ENCODE measurements around the gene KAT6B.

KAT6B gene

DNA sequence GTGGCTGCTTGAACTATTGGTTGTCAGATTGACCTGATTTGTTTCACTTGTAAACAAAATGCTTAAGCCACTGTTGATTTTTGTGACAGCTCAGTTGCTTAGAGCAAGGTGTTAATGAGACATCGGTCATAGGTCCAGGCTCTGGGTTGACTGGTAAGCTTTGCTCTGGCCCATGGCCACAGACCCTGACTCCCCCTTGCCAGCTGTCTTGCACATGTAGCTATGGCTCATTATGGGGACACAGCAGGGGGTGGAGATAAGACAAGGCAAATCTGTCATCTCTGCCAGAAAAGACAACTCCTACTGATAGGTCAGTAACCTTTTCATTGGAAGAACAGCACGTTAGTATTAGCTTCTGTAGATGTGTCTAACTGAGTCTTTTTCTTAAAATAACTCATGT, 95.3 kb downstream of the KAT6B start:
- DNase-seq (ENCODE audit: low read depth, low spot score) = no peak

DNA sequence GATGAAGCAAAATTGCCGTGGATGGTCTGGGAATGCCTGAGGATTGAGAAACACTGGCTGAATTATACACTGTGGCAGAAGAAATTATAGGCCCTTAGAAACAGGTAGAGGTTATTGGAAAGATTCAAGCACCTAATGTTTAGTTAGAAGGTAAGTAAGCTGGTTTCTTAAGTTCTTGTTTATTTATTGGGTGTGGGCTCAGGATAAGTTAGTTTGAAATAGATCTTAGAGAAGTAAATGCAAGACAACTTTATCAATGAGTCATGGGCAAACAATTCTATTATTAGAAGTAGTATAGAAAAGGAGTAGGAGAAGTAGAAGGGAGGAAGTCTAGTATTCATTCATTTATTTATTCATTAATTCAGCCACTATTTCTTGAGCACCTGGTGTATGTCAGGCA, 96.5 kb downstream of the KAT6B start:
- DNase-seq (ENCODE audit: low read depth, low spot score) = no peak

DNA sequence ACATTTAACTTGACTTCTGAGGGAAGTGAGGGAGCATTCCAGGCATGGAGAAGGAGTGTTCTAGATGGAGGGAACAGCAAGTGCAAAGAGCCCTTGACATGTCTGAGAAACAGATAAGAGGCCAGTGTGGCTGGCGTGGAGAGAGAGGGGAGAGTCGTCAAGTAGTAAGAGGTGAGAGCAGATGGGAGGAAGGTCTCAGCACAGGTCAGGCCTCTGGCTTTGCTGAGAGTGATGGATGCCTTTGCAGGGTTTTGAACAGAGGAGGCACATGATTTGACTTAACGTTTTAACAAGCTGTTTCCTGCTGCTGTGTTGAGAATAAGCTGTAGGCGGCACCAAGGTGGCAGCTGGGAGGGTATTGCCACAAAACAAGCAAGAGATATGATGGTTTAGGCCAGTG, 97.2 kb downstream of the KAT6B start:
- DNase-seq (ENCODE audit: low read depth, low spot score) = no peak

DNA sequence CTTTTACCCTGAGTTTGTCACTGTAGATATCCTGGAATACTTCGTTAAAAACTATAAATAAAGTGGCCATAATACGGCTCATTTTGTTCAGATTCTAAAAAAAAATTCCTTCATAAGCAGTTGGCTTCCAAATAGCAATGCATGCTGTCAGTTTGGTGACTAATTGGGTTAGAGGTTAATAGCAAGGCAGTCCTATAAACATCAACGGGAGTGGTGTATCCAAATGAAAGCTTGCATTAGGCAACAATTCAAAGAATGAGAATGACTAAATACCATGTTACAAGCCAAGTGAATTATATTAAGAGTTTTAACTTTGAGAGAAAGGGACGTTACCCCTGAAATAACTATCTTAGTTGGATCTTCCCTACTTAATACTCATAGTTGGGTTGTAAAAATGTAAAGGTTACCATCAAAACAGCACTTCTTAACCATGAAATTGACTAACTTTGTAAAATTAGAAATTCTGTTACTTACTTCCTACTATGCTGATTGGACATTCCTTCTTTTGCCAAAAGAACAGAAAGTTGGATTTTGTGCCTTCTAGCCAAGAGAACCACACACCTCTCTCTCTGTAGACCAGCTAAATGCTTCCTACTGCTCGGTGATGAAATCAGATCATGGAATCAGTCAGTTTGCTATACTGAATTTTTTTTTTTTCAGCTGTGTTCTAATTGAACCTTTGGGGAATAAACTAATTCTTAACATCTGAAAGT, 98.0 kb downstream of the KAT6B start:
- no peak for DNase-seq (ENCODE audit: low read depth, low spot score)

DNA sequence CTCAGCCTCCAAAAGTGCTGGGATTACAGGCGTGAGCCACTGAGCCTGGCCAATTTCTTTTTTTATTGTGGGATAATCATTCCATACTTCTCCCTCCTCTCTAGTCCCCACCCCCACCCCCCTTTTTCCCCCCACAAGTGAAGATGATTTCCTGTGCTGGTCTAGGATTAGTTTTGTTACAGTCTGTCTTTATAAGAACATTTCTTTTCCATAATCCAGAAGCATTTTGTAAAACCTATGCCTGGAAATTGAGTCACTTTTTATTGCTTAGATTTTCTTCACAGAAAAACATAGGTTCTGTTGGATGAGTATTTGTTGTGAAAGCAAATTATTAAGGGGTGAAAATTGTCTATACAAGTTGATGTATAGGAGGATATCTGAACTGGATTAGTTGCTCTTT, 98.9 kb downstream of the KAT6B start:
- DNase-seq (ENCODE audit: low read depth, low spot score) = no peak

DNA sequence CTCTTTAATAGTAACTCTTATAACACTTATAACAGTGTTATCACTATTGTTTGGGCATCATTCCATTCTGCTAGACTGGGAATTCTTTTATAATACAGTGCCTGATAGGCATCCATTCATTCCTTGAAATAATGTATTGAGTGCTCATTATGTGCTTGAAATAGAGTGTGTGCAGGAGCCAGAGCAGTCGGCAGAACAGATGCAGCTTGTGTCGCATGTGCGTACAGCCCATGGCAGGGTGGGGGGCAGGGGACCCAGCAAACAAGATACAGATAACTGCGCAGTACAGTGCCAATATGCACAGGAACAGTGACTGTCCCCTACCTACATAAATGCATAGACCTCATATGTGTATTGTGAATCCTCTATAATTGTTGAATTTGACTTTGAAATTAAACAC, 99.3 kb downstream of the KAT6B start:
- DNase-seq (ENCODE audit: low read depth, low spot score) = no peak

DNA sequence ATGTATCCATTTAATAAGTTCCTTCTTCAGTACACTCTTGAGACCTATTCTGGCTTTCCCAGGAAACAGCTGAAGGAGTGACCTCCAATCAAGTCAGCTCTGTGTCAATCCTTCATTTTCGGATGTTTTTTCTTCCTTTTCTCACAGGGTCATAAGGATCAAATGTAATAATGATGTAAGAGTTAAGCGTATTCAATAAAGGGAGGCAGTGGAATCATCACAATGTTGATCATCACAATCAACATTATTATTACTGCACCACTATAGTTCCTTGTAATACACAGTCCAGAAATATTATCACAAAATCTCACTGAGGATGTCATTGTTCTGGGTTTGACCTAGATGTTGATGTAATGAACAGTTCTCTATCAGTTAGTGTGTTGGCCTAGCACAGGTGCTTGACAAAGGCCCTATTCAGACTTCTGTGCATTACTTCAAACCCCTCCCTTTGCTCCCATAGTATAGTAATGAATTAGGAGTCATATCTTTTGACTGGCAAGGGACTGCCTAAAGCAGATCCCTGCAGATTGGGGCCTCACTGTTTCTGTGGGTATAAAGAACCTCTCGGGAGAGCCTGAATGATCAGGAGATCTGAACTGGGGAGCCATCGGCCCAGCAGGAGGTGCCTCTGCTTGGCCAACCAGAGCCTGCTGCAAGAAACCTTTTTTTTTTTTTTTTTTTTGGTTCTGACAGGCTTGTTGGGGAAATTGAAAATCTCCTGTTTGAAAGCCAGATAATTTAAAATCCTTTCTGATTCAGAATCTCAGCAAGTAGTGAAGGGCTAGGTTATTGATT, 100.6 kb downstream of the KAT6B start:
- no peak for DNase-seq (ENCODE audit: low read depth, low spot score)

DNA sequence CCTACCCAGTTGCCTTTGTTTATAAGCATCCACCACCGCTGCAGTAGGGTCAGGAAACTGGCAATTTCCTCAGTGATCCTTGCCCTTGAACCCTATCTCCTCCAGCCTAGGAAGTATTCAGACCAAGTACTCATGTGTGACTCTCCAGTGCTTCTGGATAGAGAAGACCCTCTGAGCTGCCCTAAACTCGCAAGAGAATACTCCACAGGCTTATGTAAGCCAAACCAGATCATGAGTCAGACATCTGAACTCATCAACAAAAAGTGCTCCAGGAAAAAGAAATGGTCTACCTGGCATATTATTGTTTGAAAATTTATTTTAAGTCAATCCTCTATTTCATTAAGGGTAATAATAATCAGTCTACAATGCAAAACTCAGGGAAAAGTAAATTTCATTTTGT, 101.3 kb downstream of the KAT6B start:
- DNase-seq (ENCODE audit: low read depth, low spot score) = no peak

DNA sequence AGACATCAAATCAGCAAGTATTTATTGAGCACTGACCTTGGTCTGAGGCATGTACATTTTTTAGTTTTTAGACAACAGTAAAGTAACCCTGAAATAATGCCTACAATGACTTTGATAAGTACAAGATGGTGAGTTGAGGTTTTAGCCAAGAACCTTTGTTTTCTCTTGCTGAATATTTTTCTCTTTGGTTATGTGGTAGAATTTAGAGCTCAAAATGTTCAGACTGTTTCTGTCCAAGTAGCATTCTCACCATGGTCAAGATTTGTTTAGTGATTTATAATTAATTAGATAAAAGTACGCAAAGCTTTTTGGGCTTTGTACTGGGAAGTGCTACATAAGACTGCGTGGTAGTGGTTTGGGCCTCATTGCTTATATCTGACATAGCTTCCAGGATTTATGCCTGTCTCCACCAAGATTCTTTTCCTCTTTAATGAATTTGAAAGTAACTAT, 102.4 kb downstream of the KAT6B start:
- no peak for DNase-seq (ENCODE audit: low read depth, low spot score)

DNA sequence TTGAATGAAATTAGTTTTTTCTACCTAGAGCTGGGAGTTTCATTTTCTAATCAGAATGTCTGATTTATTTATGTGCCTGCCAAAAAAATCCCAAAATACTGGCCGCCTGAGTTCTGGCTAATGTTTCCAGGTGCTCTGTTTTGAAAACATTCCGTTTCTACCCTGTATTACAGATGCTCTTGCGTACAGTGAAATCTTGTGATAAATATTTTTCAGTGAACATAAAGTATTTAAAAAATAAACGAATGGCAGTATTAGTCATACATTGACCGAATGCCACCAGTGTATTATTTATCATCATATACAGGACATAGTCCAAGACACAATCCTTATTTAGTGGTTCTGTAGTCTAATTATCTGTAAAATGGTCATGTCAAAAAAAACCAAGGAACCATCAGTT, 102.8 kb downstream of the KAT6B start:
- no peak for DNase-seq (ENCODE audit: low read depth, low spot score)

DNA sequence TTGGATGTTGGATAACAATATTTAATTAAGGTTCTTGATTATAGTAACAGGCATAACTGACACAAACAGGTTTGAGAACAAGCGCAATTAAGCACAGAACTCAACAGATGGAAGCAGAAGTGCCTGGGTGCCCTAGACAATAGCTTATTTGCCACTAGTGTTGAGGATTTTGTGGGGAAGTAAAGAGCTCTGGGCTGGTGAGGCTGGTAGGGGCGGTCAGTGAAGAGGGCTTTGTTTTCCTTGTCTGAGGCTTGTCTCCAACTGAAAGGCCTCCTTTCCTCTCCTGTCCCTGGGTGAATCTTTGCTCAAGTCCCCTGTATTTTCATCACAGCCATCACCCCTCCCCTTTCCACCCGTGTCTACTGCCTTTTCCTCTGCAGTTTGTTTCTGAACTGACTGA, 104.6 kb downstream of the KAT6B start:
- no peak for DNase-seq (ENCODE audit: low read depth, low spot score)

DNA sequence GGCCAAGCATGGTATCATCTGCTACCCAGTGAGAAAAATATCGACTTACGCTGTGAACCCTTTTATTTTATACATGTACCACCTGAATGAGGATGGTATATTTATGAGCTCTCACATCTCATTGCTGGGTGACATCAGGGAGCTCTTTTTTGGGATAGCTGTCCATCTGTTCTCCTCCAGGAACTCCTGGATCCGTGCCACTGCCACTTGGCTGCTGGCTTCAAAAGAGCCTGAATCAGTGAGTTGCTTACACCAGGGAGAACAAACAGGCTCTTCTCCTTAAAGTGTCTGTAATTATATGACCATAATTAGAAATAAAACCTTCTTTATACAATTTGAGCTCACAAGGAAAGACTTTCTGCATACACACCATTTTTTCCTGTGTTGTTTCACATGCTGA, 106.2 kb downstream of the KAT6B start:
- no peak for DNase-seq (ENCODE audit: low read depth, low spot score)

DNA sequence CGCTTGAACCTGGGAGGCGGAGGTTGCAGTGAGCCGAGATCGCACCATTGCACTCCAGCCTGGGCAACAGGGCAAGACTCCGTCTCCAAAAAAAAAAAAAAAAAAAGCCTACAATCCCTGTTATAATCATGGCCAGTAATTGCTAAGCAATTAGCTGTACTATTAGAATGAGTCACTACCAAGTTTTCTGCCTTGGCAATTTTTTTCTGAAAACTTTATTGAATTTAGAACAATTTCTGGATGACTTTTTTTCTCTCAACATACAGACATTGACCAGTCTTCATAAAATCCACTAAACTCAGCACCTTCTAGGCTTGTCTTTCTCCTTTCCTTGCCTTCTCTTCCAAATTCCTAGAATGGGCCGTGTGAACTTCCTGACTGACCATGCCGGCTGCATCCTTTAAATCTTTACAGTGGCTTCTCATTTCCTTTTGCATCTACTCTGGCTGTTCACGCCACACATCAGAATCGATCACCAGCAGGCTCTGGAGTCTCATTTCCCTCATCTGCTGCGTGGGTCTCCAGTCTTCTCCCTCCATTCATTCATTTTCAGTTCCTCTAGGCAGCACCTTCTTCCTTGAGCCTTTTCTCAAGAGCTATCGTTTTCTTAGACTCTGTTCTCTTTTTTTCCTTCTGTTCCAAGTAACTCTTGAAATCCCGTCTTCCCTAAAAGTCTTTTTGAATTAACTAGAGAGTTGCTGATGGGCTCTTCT, 107.9 kb downstream of the KAT6B start:
- DNase-seq (ENCODE audit: low read depth, low spot score) = no peak

DNA sequence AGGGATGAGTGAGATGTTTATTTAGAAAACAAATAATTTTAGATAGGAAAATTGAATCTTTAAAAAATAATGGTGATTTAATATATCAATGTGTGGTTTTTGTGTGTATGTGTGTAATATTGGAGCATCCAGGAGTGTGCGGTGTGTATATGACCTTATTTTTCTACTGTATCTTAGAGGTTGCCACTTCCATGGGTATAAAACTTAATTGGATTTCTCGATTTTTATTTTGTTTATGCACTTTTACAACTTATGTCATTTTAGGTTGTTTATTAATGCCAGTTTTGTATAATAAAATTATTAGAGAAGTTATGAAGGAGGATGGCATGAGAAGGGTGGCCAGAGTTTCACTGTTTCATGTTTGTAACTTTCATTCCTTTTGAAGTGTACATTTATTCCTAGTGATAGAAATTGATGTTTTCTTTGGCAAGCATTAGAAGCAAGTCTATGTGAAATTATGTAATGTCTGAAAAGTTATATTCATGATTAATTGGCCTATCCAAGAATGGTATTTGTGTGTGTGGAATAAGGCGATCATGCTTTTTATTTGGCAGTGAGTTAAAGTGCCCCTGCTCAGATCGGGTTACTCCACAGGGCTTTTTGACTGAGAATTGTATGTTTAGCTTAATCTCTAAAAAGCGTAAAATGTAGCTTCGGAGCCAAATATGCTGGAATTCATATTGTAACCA, 110.3 kb downstream of the KAT6B start:
- DNase-seq (ENCODE audit: low read depth, low spot score) = no peak

DNA sequence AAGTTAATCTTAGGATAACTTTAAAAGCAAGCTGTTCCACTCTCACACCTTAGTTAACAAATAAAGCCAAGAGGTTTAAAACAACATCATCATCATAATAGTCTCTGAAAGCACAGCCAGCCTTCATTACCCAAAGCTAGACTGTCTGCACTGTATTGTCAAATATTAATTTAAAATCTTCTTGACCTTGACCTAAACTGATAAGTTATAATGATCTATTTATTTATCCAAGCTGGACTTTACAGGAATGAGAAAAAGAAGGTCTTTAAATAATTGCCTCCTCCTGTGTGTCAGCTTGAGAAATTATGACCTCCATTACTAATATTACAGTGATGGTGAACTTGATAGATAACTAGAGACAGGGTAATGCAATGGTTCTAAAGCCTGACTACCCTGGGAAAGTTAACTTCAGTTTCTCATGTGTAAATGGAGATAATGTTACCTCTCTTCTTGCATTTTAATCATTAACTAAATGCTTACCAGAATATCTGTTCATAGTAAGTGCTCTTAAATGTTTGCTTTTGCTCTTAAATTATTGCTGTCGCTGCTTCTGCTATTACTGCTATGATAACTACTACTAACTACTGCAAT, 111.0 kb downstream of the KAT6B start:
- DNase-seq (ENCODE audit: low read depth, low spot score) = no peak

DNA sequence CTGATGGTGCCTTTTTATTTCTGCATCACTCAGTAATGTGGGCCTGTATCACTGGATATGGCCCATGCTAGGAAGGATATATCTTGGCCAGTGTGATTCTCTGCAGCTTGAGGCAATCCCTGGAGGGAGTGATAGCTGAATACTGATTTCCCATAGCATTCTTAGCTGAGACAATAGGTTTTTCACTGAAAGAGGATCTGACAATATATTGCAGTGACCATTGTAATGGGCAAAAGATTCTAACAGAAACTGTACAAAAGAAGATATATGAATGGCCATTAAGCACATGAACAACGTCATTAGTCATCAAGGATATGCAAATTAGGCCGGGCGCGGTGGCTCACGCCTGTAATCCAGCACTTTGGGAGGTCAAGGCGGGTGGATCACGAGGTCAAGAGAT, 117.8 kb downstream of the KAT6B start:
- no peak for DNase-seq (ENCODE audit: low read depth, low spot score)

DNA sequence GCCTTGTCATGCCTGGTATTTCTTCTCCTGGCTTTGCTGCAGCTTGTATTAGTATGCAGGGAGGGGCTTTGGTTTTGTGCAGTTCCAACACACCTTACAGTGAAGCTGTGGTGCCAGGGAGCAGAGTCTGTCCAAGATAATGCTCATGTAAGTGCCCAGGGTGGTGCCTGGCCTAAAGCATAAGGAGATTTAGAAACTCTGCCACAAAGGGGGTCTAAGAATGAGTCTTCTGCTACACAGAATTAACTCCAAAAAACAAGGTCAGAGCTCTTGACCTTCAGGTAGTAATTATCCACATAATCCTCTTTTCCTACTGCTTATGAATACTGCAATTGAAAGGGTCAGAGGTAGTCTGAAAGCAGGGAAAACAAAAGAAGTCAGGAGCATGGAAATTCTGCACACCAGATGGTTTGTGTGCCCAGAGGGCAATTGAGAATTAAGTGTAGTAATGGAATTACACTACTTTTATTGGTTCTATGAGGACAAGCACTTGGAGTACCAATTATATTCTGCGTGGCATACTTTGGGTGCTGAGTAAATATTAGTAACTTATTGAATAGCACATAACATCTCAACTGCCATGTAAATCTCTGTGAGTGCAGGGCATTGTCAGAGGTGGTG, 121.5 kb downstream of the KAT6B start:
- DNase-seq (ENCODE audit: low read depth, low spot score) = no peak

DNA sequence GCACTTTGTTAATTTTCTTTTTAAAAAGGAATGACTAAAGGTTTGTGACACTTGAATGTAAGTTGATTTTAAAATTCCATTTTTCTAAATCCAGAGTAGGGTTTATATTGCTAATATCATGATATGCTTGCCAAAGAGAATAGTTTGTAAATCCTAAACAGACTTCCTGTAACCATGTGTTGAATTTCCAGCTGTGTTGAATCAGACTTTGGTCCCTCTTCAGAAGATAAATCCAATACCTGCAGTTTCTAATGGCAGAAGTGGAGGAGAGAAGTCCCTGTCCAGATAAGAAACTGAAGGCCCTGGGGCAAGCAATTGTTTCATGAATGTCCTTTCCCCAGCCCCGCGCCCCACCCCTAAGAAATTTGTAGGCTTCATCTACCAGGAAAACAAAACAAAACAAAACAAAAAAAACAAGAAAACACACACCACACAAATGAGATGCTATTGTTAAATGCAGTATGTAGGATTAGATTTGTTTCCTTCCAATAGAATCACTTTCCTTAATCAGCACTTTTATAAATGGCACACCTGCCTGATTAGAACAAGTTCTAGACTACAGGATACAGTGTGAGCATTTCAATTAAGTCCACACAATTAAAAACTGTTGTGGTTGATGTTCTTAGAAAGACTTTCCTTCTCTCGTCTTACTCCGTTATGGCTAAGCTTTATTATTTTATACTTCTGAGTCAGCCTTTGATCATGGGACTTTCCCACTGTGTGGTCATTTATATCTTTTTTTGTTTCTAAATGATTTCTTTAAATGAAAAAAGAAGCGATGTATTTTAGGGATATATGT, 122.8 kb downstream of the KAT6B start:
- DNase-seq (ENCODE audit: low read depth, low spot score) = no peak

DNA sequence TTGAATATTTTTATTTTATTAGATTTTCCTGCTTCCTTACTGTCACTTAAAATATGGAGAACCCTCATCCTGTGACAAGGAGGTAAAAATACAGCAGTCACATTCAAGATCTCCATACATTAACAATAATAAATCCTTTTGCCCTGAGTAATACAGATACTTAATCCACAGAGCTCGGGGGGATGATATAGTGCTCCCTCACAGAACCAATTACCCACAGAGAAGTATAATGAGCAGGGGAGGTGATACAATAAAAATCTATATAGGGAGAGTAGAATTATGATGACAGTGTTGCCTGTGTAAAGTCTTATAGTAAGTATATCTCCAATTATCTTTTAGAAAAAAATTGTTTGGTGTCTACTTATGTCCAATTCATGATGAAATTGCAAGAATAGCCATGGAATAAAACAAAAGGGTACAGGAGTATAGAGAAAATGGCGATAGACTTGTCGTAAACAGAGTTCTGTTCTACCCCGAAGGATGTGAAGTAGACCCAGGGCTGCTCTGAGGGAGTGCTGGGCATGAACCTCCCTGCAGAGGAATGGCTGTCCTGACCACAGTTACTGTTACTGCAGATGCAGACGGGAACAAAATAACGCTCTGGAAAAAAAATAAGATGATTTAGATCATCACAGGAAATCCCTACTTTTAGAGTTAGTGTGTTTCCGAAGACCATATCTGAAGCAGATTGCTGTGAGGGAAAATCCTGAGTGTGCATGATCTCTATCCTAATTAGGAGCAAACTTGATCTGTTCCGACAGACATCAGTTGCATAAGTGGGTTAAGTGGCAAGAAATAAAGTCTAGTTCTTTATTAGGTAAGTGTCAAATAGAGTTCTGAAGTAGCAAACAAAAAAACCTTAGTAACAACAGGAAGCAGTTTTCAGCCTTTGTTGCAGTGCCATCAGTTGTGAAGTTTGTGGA, 123.7 kb downstream of the KAT6B start:
- no peak for DNase-seq (ENCODE audit: low read depth, low spot score)

Data from activated naive CD8-positive, alpha-beta T cell treated with anti-CD3 and anti-CD28 coated beads, Interleukin-2, amount 50 U/mL, for 16 hours (primary cell).